Hematopoietic multipotent progenitor cell treated with erythropoietin and hydrocortisone succinate and interleukin-3 and kit ligand, for 8 days (in vitro differentiated cells): ENCODE results near the gene KRTAP10-11.
"Not testable (repeated sequence)": the region's sequence is repeated elsewhere in the genome, so short reads cannot be mapped to it uniquely, and the experiment has no call there.

Experiments
- DNase-seq: peaks from one replicate; pipeline ENCODE4 v3.0.0-alpha.2; 2015

Gene KRTAP10-11

GRCh38 chr21:44643741-44644310 is 2.4 kb upstream of the KRTAP10-11 start:
- DNase-seq = no peak

- DNase-seq = no peak
Observed at GRCh38 chr21:44644878-44645277, 1.3 kb upstream of the KRTAP10-11 start.

DNA sequence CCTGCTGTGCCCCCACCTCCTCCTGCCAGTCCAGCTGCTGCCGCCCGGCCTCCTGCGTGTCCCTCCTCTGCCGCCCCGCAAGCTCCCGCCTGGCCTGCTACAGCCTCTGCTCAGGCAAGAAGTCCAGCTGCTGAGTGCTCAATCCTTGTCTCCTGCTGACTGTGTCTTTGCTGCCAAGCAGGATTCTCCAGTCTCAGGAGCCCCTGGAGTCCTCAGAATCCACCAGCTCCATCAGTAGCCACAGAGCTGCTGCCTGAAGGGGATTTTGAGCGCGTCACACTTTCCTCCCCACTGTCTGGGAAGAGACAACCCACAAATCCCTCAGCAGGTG is 973 bp downstream of the KRTAP10-11 start:
- DNase-seq = no peak

DNA sequence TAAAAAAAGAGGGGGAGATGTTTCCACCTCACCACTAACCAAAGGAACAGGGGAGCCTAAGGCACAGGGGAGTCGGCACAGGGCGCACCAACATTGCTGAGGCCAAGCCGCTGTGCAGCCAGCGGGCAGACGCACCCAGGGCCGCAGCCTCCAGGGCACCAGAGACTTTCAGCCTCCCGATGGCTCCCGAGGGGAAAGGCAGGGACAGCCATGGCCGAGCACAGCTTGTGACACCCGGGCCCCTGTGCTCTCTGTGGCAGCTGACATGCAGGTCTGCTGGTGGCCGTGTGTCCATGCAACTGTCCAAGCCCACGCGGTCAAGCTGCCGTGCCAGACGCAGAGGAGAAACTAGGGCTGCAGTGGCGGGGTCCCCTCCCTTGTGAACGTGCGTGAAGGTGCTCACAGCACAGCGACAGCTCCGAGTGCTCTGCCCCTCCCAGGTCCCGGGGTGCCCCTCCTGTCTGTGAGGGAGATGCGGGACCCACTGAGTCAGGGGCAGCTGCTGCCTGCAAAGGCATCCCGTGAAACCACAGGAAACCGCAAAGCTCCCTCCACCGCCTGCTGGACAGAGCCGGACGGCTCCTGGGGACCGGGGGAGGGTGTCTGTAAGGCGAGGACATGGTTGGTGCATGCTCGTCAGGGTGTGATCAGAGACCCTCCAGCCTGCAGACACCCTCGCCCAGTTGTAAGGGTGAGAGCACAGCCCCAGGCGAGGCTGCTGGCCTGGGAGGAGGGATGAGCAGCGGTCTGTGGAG is 2.5 kb downstream of the KRTAP10-11 start:
- DNase-seq = no peak

- no peak for DNase-seq
Observed at GRCh38 chr21:44649521-44650100, 3.4 kb downstream of the KRTAP10-11 start.

DNA sequence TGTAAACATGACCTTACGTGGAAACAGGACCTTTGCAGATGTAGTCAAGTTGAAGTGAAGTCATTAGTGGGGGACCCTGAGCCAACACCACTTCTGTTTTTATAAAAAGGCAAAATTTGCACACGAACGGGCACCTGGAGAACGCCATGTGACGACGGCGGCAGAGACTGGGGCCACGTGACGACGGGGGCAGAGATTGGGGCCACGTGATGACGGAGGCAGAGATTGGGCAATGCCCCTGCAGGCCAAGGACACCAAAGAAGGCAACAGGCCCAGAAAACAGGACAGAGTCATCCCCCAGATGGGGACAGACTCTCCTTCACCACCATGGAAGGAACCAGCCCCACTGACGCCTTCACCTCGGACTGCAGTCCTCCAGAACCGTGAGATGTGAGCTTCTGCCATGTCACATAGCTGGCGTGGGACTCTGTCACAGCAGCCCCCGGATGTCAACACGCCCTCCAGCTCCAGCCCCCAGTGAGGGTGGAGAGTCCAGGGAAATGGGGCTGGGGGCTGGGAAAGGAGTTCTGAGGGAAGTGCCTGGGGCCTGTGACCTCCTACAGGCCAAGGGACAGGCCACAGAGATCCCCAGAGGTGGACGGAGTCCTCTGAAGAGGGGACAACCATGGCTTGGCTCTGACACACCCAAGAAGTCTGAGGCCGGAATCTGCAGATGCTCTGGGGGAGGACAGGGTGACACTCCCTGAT is 4.2 kb downstream of the KRTAP10-11 start:
- no peak for DNase-seq

- DNase-seq = no peak
Observed at GRCh38 chr21:44650973-44651675, 4.9 kb downstream of the KRTAP10-11 start.

GRCh38 chr21:44653123-44653522 is 6.9 kb downstream of the KRTAP10-11 start:
- DNase-seq = no peak

DNA sequence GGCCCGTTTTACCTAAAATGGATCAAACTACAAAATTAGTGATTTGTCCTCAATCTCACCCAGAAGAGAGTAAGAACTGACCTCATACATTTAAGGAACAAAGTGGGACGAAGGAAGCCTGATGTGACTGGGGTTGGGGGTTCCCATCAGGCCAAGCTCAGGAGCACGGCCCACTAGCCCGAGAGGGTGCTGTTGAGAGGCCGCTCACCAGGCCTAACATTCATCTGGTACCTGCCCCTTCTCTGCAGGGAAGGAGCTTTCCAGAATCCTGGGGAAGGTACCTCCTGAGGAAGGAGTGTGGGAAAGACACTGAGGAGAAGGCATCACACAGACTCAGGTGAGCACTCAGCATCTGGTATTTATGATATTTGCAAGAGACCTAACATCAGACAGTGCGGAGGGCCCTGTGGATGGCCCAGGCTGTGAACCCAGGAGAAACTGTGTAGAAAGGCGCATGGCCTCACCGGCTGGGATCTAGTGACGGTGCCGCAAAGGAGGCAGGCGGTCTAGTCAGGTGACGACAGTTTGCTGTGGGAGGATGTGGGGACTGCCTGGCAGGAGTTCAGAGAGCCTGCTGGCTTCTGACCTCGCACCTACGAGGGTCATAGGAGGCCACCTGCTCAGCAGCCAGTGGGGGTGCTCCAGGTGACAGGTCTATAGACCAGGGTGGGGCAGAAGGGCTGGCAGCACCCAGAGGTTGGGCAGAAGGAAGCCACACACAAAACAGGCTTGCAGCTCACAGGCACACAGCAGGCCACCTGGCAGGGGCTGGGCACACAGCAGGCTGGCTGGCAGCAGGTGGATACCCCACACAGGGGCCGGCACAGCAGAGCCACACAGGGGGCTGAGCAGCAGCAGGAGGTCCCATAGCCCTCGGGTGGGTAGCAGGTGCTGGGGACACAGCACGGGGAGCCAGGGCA is 7.7 kb downstream of the KRTAP10-11 start:
- DNase-seq = no peak

- no peak for DNase-seq
Observed at GRCh38 chr21:44654576-44655175, 8.5 kb downstream of the KRTAP10-11 start, which contains the start of gene KRTAP12-4. Gene KRTAP12-4, minus strand, starts transcription at chr21:44654659. Its CDS starts 45 bp downstream, at chr21:44654614.

DNA sequence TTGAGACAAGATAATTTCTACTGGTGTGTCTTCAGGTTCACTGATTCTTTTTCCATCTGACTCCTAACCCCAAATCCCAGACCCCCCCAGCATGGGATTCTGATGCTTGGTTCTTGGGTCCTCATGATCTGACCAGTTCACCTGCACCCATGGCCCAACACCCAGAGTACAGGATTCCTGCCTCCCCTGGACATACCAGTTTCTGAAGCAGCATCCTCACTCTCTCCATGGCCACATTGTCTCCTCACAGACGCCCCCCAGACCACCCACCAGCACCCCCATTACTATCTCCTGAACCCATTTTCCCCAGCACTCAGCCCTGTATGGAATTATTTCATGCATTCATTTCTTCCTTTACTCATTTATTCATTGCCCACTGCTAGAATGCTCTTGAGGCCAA is 10.7 kb downstream of the KRTAP10-11 start:
- DNase-seq = no peak

- DNase-seq = no peak
Observed at GRCh38 chr21:44657635-44658540, 11.7 kb downstream of the KRTAP10-11 start, which contains the start of gene KRTAP12-3. Gene KRTAP12-3, plus strand, starts transcription at chr21:44657932. Its CDS starts 48 bp downstream, at chr21:44657980.

DNA sequence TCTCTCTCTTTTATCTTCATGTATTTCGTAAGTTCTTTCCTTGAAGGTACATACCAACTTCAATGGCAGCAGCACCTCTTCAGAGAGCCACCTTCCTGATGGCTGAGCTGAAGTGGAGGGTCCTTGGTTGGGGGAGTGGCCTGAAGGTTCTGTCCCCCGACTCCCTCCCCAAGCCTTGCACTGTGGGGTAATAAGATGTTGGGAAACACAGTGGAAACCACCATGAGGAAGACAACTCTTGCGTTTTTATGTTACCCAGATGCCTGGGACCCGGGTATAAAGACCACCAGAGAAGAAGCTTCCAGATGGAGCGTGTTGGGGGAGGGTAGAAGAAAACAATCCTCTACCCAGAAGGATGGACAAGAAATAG is 12.3 kb downstream of the KRTAP10-11 start:
- DNase-seq = no peak

DNA sequence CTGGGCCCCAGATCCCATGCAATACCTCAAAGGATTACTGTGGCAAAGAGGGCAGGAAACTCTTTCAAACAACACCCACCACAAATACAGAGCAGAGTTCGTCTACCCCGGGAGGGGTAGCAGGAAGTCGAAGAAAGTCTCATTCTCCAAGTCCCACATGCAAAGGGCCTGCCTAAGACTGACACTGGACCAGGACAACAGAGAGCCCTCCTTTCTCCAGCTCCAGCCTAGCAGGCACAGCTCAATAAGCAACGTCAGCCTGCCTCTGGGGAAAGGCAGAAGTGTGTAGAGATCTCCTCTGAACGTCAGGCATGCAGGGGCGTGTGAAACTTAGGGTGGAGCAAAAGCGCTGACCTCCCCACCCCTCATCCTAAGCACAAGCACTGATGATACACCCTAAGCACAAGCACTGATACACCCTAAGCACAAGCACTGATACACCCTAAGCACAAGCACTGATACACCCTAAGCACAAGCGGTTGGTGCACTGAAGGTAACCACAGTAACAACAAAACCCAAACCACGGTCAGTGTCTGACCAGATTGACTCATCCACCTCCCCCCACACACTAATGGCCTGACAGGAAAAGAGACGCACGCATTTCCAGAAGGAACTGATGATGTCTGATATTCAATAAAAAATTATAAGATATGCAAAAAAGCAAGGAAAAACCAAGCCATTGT is 12.8 kb downstream of the KRTAP10-11 start:
- no peak for DNase-seq

GRCh38 chr21:44661567-44661966 is 15.4 kb downstream of the KRTAP10-11 start:
- DNase-seq = not testable (repeated sequence)

DNA sequence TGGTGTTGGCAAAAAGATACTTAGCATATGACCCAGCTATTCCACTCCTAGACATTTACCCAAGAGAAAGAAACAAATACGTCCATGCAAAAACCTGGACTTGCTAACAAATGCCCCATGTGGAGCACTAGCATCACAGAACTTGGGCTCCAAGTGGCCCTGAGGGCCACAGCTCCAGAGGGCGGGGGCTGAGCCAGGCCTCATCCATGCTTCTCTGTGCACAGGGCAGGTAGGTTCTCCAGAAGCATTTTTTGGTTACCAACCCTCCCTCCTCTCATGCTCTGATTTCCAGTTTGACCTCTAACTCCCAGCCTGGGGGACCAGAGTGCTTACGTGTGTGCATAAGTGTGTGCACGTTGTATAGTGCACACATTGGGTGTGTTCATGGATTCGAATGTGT is 18.5 kb downstream of the KRTAP10-11 start:
- no peak for DNase-seq

GRCh38 chr21:44666401-44667320 is 20.4 kb downstream of the KRTAP10-11 start, which contains the start of gene KRTAP12-2:
Gene KRTAP12-2, minus strand, starts transcription at chr21:44666927. Its CDS starts 41 bp downstream, at chr21:44666886.
- DNase-seq = no peak

GRCh38 chr21:44667612-44668011 is 21.4 kb downstream of the KRTAP10-11 start:
- DNase-seq = no peak
